ENCODE data around the gene NFATC1.

- TF ChIP-seq POLR2A (IDR thresholded peaks at IDR 0.05), result no peak
- no peak for TF ChIP-seq CTCF (IDR thresholded peaks at IDR 0.05)
Observed at GRCh38 chr18:79506191-79507075, 110.7 kb downstream of the NFATC1 start.
